HEK293 (cell line): ENCODE measurements around the gene ASPRV1.

ENCODE experiments used
- KLF10 ChIP-seq: fragments of 450-650 bp; IDR thresholded peaks from 2 replicates; pipeline ENCODE4 v1.5.1; 2018; ENCODE audit warnings: missing biosample characterization, mild to moderate bottlenecking, missing genetic modification characterization
- KLF7 ChIP-seq: fragments of 450-650 bp; formaldehyde crosslinking; IDR thresholded peaks from 2 replicates; pipeline ENCODE4 v1.5.1; 2016; ENCODE audit warnings: missing biosample characterization, missing genetic modification characterization, borderline replicate concordance
- MZF1 ChIP-seq: fragments of 450-650 bp; formaldehyde crosslinking; IDR thresholded peaks from 2 replicates; pipeline ENCODE4 v1.5.1; 2017; ENCODE audit warnings: missing biosample characterization, missing genetic modification characterization, borderline replicate concordance
- ZNF24 ChIP-seq: fragments of 450-650 bp; formaldehyde crosslinking; IDR thresholded peaks from 2 replicates; pipeline ENCODE4 v1.5.1; 2016; ENCODE audit warnings: missing biosample characterization, missing genetic modification characterization
- ZNF664 ChIP-seq: fragments of 450-650 bp; formaldehyde crosslinking; IDR thresholded peaks from 2 replicates; pipeline ENCODE4 v1.5.1; 2016; ENCODE audit warnings: missing biosample characterization, missing genetic modification characterization
- ZNF747 ChIP-seq: fragments of 450-650 bp; formaldehyde crosslinking; IDR thresholded peaks from 2 replicates; pipeline ENCODE4 v1.5.1; 2016; ENCODE audit warnings: missing biosample characterization, missing genetic modification characterization
- ZNF768 ChIP-seq: fragments of 450-650 bp; formaldehyde crosslinking; IDR thresholded peaks from 2 replicates; pipeline ENCODE4 v1.5.1; 2018; ENCODE audit warnings: missing biosample characterization, mild to moderate bottlenecking, missing genetic modification characterization
- ZNF776 ChIP-seq: fragments of 450-650 bp; formaldehyde crosslinking; IDR thresholded peaks from 2 replicates; pipeline ENCODE4 v1.5.0; 2017; ENCODE audit warnings: missing biosample characterization, missing genetic modification characterization, borderline replicate concordance
- TF ChIP-seq, protein P1 (sequence below): fragments of 450-650 bp; formaldehyde crosslinking; IDR thresholded peaks from 2 replicates; pipeline ENCODE4 v1.5.1; 2016; ENCODE audit warnings: missing biosample characterization, missing genetic modification characterization
- TF ChIP-seq, protein P2 (sequence below): fragments of 450-650 bp; formaldehyde crosslinking; IDR thresholded peaks from 2 replicates; pipeline ENCODE4 v1.5.1; 2016; ENCODE audit warnings: missing biosample characterization, missing genetic modification characterization
- TF ChIP-seq, protein P3 (sequence below): fragments of 450-650 bp; formaldehyde crosslinking; IDR thresholded peaks from 2 replicates; pipeline ENCODE4 v1.5.1; 2016; ENCODE audit warnings: missing biosample characterization, missing genetic modification characterization
- TF ChIP-seq, protein P4 (sequence below): fragments of 450-650 bp; formaldehyde crosslinking; IDR thresholded peaks from 2 replicates; pipeline ENCODE4 v1.5.1; 2017; ENCODE audit warnings: missing biosample characterization, missing genetic modification characterization
- TF ChIP-seq, protein P5 (sequence below): fragments of 450-650 bp; formaldehyde crosslinking; IDR thresholded peaks from 2 replicates; pipeline ENCODE4 v1.5.1; 2016; ENCODE audit warnings: missing biosample characterization, missing genetic modification characterization

DNA sequence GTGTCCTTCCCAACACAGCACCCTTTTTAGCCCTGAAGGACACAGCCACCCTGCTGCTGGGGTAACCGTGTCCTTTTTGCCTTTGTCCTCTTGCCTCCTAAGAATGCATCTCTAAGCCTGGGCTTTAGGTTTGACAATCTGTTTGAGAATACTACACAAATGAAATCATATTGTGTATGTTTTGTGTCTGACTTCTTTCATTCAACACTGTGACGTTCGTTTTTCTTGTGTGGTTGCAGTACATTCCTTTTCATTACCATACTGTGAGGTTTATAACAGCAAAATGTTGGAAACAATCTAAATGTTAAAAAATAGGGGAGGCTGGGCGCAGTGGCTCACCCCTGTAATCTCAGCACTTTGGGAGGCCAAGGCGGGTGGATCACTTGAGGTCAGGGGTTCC, 11.2 kb downstream of the ASPRV1 start:
- TF ChIP-seq KLF10 (tag by site-specific recombination) (no peak), MZF1 (tag by site-specific recombination) (no peak), KLF7 (no peak), ZNF24 (no peak), ZNF776 (no peak), ZNF768 (no peak), ZNF747 (tag by site-specific recombination) (no peak), ZNF664 (tag by site-specific recombination) (no peak)
- TF ChIP-seq, protein P1, sequence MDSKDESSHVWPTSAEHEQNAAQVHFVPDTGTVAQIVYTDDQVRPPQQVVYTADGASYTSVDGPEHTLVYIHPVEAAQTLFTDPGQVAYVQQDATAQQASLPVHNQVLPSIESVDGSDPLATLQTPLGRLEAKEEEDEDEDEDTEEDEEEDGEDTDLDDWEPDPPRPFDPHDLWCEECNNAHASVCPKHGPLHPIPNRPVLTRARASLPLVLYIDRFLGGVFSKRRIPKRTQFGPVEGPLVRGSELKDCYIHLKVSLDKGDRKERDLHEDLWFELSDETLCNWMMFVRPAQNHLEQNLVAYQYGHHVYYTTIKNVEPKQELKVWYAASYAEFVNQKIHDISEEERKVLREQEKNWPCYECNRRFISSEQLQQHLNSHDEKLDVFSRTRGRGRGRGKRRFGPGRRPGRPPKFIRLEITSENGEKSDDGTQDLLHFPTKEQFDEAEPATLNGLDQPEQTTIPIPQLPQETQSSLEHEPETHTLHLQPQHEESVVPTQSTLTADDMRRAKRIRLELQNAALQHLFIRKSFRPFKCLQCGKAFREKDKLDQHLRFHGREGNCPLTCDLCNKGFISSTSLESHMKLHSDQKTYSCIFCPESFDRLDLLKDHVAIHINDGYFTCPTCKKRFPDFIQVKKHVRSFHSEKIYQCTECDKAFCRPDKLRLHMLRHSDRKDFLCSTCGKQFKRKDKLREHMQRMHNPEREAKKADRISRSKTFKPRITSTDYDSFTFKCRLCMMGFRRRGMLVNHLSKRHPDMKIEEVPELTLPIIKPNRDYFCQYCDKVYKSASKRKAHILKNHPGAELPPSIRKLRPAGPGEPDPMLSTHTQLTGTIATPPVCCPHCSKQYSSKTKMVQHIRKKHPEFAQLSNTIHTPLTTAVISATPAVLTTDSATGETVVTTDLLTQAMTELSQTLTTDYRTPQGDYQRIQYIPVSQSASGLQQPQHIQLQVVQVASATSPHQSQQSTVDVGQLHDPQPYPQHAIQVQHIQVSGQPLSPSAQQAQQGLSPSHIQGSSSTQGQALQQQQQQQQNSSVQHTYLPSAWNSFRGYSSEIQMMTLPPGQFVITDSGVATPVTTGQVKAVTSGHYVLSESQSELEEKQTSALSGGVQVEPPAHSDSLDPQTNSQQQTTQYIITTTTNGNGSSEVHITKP (tag by site-specific recombination): no peak
- TF ChIP-seq, protein P2, sequence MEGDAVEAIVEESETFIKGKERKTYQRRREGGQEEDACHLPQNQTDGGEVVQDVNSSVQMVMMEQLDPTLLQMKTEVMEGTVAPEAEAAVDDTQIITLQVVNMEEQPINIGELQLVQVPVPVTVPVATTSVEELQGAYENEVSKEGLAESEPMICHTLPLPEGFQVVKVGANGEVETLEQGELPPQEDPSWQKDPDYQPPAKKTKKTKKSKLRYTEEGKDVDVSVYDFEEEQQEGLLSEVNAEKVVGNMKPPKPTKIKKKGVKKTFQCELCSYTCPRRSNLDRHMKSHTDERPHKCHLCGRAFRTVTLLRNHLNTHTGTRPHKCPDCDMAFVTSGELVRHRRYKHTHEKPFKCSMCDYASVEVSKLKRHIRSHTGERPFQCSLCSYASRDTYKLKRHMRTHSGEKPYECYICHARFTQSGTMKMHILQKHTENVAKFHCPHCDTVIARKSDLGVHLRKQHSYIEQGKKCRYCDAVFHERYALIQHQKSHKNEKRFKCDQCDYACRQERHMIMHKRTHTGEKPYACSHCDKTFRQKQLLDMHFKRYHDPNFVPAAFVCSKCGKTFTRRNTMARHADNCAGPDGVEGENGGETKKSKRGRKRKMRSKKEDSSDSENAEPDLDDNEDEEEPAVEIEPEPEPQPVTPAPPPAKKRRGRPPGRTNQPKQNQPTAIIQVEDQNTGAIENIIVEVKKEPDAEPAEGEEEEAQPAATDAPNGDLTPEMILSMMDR: no peak
- TF ChIP-seq, protein P3, sequence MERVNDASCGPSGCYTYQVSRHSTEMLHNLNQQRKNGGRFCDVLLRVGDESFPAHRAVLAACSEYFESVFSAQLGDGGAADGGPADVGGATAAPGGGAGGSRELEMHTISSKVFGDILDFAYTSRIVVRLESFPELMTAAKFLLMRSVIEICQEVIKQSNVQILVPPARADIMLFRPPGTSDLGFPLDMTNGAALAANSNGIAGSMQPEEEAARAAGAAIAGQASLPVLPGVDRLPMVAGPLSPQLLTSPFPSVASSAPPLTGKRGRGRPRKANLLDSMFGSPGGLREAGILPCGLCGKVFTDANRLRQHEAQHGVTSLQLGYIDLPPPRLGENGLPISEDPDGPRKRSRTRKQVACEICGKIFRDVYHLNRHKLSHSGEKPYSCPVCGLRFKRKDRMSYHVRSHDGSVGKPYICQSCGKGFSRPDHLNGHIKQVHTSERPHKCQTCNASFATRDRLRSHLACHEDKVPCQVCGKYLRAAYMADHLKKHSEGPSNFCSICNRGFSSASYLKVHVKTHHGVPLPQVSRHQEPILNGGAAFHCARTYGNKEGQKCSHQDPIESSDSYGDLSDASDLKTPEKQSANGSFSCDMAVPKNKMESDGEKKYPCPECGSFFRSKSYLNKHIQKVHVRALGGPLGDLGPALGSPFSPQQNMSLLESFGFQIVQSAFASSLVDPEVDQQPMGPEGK (tag by site-specific recombination): no peak
- TF ChIP-seq, protein P4, sequence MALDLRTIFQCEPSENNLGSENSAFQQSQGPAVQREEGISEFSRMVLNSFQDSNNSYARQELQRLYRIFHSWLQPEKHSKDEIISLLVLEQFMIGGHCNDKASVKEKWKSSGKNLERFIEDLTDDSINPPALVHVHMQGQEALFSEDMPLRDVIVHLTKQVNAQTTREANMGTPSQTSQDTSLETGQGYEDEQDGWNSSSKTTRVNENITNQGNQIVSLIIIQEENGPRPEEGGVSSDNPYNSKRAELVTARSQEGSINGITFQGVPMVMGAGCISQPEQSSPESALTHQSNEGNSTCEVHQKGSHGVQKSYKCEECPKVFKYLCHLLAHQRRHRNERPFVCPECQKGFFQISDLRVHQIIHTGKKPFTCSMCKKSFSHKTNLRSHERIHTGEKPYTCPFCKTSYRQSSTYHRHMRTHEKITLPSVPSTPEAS (tag by site-specific recombination): no peak
- TF ChIP-seq, protein P5, sequence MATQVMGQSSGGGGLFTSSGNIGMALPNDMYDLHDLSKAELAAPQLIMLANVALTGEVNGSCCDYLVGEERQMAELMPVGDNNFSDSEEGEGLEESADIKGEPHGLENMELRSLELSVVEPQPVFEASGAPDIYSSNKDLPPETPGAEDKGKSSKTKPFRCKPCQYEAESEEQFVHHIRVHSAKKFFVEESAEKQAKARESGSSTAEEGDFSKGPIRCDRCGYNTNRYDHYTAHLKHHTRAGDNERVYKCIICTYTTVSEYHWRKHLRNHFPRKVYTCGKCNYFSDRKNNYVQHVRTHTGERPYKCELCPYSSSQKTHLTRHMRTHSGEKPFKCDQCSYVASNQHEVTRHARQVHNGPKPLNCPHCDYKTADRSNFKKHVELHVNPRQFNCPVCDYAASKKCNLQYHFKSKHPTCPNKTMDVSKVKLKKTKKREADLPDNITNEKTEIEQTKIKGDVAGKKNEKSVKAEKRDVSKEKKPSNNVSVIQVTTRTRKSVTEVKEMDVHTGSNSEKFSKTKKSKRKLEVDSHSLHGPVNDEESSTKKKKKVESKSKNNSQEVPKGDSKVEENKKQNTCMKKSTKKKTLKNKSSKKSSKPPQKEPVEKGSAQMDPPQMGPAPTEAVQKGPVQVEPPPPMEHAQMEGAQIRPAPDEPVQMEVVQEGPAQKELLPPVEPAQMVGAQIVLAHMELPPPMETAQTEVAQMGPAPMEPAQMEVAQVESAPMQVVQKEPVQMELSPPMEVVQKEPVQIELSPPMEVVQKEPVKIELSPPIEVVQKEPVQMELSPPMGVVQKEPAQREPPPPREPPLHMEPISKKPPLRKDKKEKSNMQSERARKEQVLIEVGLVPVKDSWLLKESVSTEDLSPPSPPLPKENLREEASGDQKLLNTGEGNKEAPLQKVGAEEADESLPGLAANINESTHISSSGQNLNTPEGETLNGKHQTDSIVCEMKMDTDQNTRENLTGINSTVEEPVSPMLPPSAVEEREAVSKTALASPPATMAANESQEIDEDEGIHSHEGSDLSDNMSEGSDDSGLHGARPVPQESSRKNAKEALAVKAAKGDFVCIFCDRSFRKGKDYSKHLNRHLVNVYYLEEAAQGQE (tag by site-specific recombination): no peak
